PFSK-1 (cell line): ENCODE data around the gene REXO4.

ENCODE experiments used
- POLR2AphosphoS5 ChIP-seq: IDR thresholded peaks from 2 replicates; pipeline ENCODE4 v1.6.1; 2012; ENCODE audit warnings: low read depth, mild to moderate bottlenecking, control low read depth, low read length, moderate library complexity
- REST ChIP-seq, 2 experiments: IDR thresholded peaks; 2 replicates each; pipeline versions ENCODE4 v1.6.1 to v1.8.0; 2011 to 2012; ENCODE audit warnings: low read depth in 2 of 2, low read length in 2 of 2, control low read depth in 1 of 2, inconsistent platforms in 1 of 2, mild to moderate bottlenecking in 1 of 2, moderate library complexity in 1 of 2; ENCODE audit not compliant: insufficient read depth in 1 of 2
- SIN3A ChIP-seq: IDR thresholded peaks from 2 replicates; pipeline ENCODE4 v1.6.1; 2012; ENCODE audit warnings: mild to moderate bottlenecking, low read length, moderate library complexity, borderline replicate concordance; ENCODE audit not compliant: insufficient read depth
- TAF1 ChIP-seq: IDR thresholded peaks from 2 replicates; pipeline ENCODE4 v1.6.1; 2012; ENCODE audit warnings: low read length, control low read depth, borderline replicate concordance; ENCODE audit not compliant: insufficient read depth

GRCh38 chr9:133368249-133368881, 49.4 kb downstream of the REXO4 start:
- no peak for TF ChIP-seq TAF1
- no peak for TF ChIP-seq POLR2AphosphoS5
- no peak for TF ChIP-seq SIN3A
- no peak for TF ChIP-seq REST (IDR thresholded peaks at IDR 0.05; ENCODE audit: insufficient read depth in 1 of 2, low read depth in 2 of 2, low read length in 2 of 2)
